NCI-H2196 treated with DMSO at 0.1 percent for 48 hours (cell line): ENCODE data around the gene PPDPF.

Experiments used
- DNase-seq: peaks from one replicate; lab custom pipeline; 2025; ENCODE audit not compliant: unreplicated experiment; lab: John Stamatoyannopoulos, UW

The PPDPF gene

GRCh38 chr20:63519668-63520503, 679 bp upstream of the PPDPF start:
- peak; percentile 61 for DNase-seq

- DNase-seq, result peak; percentile 38
Measured at GRCh38 chr20:63520934-63521601, 503 bp downstream of the PPDPF start.

- no peak for DNase-seq
Measured at GRCh38 chr20:63521602-63522001, 1.0 kb downstream of the PPDPF start.

- no peak for DNase-seq
Measured at GRCh38 chr20:63522091-63522868, 1.7 kb downstream of the PPDPF start.

GRCh38 chr20:63522981-63523611, 2.5 kb downstream of the PPDPF start:
- no peak for DNase-seq

- no peak for DNase-seq
Measured at GRCh38 chr20:63525185-63525584, 4.6 kb downstream of the PPDPF start.

- DNase-seq, result no peak
Measured at GRCh38 chr20:63525971-63526370, 5.4 kb downstream of the PPDPF start.

GRCh38 chr20:63527184-63527583, 6.6 kb downstream of the PPDPF start:
- no peak for DNase-seq

GRCh38 chr20:63529180-63529860, 8.8 kb downstream of the PPDPF start:
- DNase-seq, result no peak

GRCh38 chr20:63529861-63530787, 9.6 kb downstream of the PPDPF start:
- DNase-seq, result no peak

GRCh38 chr20:63530788-63531160, 10.2 kb downstream of the PPDPF start:
- DNase-seq, result no peak

- DNase-seq, result no peak
Measured at GRCh38 chr20:63531686-63532448, 11.3 kb downstream of the PPDPF start.

GRCh38 chr20:63532449-63532971, 11.9 kb downstream of the PPDPF start:
- DNase-seq, result no peak

- DNase-seq, result no peak
Measured at GRCh38 chr20:63533388-63533787, 12.8 kb downstream of the PPDPF start.

- DNase-seq, result no peak
Measured at GRCh38 chr20:63533871-63534393, 13.4 kb downstream of the PPDPF start.

- DNase-seq, result no peak
Measured at GRCh38 chr20:63534427-63534830, 13.9 kb downstream of the PPDPF start.

- DNase-seq, result no peak
Measured at GRCh38 chr20:63534831-63535651, 14.5 kb downstream of the PPDPF start.
